GM18517 (cell line): ENCODE measurements around the gene FFAR4.
"Not testable (repeated sequence)": the region's sequence is repeated elsewhere in the genome, so short reads cannot be mapped to it uniquely, and the experiment has no call there.

Experiments used
- ATAC-seq: cut with Tn5 transposase; IDR thresholded peaks from one replicate; pipeline ENCODE4 v1.9.1; 2021; ENCODE audit warnings: mild to moderate bottlenecking, moderate library complexity; ENCODE audit not compliant: unreplicated experiment

Gene FFAR4

DNA sequence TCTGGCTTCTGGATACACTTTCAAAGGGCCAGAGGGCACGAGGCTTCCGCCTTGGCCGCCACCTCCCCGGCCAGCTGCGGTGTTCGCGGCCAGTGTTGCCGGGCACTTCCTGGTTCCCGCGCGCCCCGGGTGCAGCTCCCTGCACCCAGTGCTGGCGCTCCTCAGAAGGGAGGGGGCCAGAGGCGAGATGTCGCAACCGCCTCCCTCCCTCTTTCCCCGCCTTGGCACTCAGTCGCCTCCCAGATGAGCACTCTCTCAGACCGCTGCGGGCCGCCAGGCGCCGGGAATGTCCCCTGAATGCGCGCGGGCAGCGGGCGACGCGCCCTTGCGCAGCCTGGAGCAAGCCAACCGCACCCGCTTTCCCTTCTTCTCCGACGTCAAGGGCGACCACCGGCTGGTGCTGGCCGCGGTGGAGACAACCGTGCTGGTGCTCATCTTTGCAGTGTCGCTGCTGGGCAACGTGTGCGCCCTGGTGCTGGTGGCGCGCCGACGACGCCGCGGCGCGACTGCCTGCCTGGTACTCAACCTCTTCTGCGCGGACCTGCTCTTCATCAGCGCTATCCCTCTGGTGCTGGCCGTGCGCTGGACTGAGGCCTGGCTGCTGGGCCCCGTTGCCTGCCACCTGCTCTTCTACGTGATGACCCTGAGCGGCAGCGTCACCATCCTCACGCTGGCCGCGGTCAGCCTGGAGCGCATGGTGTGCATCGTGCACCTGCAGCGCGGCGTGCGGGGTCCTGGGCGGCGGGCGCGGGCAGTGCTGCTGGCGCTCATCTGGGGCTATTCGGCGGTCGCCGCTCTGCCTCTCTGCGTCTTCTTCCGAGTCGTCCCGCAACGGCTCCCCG, at the start of gene FFAR4:
FFAR4 (plus strand) TSS at position 231 of the 842 bp plus-strand sequence; CDS start at position 287, 56 bp downstream.
- no peak for ATAC-seq

DNA sequence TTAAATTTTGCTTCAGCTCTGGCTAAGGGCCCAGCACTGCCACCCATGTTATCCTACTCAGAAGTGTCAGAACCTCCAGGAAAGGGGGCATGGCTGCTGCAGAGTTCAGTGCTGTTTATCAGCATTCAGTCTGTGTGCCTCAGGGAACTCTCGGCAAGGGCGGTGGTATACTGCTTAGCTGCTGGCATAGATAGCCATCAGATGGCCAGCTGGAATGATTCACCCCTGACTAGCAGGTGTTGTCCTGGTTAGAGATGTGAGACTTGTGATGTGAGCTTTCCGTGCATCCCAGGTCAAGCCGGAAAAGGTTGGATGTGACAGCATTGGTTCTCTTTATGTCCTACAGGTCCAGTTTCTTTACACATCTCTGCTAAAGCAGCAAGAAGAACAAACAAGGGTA, 47.9 kb upstream of the FFAR4 start:
- ATAC-seq, result no peak

DNA sequence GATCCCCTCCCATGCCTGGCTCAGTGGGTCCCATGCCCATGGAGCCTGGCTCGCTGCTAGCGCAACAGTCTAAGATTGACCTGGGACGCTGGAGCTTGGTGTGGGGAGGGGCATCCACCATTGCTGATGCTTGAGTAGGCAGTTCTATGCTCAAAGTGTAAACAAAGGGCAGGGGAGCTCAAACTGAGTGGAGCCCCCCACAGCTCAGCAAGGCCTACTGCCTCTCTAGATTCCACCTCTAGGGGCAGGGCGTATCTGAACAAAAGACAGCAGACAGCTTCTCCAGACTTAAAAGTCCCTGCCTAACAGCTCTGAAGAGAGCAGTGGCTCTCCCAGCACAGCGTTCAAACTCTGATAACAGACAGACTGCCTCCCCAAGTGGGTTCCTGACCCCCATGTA, 31.2 kb upstream of the FFAR4 start:
- no peak for ATAC-seq

DNA sequence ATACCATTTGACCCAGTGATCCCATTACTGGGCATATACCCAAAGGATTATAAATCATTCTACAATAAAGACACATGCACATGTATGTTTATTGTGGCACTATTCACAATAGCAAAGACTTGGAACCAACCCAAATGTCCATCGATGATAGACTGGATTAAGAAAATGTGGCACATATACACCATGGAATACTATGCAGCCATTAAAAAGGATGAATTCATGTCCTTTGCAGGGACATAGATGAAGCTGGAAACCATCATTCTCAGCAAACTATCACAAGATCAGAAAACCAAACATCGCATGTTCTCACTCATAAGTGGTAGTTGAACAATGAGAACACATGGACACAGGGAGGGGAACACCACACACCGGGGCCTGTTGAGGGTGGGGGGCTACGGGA, 25.6 kb upstream of the FFAR4 start:
- not testable (repeated sequence) for ATAC-seq

DNA sequence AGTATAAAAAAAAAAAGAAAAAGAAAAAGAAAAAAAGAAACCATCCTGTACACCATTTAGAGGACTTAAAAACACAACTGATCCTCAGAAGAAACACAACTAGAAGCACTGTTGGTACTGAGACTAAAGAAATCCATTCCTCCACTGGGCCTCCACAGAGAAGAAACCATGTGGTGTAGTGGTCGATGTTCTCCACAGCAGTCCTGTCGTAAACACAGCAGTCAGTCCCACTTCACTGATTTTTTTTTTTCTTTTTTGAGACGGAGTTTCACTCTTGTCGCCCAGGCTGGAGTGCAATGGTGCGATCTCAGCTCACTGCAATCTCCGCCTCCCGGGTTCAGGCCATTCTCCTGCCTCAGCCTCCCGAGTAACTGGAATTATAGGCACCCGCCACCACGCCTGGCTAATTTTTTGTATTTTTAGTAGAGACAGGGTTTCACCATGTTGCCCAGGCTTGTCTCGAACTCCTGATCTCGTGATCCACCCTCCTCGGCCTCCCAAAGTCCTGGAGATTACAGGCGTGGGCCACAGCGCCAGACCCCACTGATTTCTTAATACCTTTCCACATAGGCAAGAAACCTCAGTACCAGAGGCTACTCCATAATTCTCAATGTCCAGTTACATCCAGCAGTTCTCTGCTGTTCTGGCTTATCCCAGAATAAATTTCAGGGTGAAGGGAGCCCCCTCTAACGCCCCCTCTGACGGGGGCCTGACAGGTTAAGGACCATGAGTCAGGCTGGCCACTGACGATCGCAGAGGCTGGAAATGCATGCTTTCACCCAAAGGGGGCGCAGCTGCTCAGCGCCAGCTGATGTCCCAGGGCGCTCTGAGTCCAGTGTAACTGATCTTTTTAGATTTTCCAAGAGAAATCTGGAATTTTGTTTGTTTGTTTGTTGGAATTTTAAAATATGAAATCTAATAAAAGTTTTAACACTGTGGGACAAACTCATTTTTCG, 24.8 kb upstream of the FFAR4 start:
- no peak for ATAC-seq

DNA sequence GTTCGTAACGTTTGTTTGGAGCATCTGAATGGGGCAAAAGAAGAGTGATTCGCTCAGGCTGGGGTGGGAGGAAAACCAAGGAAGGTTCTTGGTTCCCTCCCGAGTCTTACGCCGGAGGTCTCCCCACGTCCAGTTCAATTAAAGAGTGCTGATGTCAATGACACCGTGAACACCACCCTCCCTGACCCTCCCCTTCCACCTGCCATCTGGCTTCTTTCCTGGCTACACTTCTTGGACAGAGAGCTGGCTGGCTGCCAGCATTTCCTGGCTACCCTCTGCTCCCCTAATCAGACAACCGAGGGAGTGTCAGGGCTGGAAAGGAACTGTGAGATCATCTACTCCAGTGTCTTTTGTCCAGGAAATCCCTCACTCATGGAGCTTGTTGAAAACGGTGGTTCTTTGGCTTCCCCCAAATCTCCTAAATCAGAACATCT, 24.1 kb upstream of the FFAR4 start:
- no peak for ATAC-seq

DNA sequence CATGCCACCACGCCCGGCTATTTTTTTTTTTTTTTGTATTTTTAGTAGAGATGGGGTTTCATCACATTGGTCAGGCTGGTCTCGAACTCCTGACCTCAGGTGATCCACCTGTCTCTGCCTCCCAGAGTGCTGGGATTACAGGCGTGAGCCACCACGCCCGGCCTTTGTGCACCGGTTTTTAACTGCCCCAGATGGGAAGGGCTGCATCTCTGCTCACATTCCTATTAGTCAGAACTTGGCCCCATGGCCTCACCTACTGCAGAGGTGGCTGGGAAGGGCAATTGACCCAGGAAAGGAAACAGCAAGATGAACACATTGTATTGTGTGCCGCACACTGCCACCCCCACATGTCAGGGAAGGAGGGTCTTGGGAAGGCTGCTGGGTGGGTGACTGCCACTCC, 19.5 kb upstream of the FFAR4 start:
- ATAC-seq, result not testable (repeated sequence)

DNA sequence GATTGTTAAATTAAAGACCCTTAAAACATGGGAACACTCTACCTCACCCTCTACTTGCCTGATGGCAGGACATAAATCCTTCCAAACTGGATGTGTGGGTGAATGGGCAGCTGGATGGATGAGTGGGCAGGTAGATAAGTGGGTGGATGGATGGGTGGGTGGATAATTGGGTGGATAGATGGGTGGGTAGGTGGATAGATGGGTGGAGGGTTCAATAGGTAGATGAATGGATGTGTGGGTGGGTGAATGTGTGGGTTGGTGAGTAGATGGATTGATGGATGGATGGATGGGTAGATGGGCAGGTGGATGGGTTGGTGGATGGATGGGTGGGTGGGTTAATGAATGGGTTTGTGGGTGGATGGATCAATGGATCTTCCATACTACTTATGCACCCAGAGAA, 18.9 kb upstream of the FFAR4 start:
- no peak for ATAC-seq

DNA sequence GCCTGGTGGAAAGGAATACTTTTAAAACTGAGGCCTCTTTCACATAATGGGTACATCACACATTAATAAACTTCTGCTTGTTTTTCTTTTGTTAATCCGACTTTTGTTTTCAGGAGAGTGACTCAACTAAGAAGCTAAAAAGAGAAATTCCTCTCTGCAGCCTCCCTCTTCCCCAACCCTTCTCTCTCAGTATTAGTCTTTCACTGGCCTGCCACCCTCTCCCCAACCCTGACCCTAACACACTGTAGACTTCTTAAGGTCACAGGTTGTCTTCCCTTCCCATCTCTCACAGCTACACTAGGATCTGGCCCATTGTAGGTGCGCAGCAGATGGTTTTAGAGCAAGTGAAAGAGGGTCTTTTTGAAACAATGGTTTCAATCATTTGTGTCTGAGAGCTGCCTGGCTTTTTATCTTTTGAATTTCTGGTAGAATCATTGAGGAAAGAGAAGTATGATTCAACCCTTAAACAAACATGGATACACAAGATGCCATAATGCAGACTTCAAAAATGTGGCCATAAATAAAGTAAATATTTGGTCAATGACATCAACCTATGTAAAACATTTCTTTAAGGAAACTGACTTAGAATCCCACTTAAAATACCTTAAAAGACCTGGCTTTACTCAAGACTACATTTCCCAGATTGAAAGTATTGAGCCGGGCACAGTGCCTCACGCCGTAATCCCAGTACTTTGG, 17.9 kb upstream of the FFAR4 start:
- no peak for ATAC-seq

DNA sequence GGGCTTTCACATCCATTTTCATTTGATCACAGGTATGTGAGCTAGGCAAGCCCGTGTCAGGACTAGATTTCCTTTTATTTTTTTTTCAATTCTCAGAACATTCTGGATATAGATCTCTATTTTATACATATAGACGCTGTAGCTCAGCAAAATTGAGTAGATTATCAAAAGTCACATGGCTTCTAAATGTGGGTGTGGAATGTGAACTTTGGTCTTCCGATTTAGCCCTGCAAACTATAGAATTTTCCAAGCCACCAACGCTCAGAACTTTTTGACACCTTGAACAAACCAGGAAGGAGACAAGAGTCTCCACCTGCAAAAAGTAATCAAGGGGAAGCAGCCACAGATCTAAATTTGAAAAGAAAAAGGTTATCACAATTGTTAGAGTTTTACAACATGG, 15.9 kb upstream of the FFAR4 start:
- ATAC-seq, result no peak

DNA sequence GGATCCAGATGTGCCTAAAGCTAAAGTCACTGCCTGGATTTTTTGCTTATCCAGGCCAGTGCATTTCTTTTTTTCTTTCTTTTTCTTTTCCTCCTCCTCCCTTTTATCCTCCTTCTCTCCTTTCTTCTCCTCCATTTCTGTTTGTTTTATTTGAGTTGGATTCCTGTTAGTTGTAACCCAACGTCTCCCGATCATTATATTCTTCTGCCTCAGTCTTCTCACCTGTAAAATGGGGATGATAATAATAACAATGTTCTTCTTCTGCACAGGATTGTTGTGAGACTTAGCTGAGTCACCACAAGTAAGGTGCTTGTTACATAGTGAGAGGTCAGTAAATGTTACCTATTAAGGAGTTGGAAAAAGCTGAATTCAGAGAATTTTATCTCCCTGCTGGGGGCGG, 13.7 kb upstream of the FFAR4 start:
- ATAC-seq, result no peak

DNA sequence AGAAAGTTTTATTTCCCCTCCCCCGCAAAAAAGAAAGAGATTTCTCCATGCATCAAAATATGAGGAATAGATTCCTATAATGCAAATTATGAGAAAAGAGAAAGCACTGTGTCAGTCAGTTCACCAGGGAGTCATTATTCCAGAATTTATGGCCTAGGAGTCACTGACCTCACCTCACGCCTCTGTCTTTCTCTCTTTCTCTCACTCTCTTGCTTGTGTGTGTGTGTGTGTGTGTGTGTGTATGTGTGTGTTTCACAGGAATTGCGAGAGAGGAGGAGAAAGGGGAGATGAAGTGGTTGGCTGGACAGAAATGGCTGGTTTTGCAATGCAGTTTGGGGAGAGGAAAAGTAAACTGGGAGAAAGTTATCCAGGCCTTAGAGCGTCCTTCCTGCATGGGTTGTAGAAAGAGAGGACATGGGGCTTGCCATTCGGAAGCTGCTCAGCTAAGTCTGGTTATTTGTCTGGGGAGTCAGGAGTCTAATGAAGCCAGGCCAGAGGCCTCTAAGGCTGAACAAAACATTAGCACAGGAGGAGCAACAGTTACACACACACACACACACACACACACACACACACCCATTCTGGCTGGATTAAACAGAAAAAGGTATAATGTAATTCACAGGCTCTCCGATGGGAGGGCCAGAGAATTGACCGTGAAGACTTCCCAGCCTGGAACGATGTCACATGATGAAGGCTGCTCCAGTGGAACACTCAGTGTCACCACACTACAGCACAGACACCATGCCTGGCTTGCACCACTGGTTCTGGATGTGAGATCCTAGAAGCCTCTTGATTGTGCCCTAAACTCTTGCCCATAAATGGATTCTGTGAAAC, 12.8 kb upstream of the FFAR4 start:
- no peak for ATAC-seq

DNA sequence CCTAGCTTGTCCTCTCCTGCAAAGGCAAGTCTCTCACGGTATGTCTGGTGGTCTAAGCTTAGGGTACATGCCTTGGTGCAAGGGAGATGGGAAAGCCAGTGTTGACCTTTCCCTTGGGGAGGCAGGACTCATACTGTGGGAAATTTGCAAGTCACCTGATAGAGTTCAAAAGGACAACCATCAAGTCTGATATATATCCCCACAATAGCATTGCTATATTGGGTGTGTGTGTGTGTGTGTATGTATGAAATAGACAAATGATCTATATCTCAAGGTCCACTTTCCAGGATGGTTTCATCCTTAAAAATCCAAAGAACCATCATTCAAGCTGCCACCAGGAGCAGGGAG, 12.2 kb upstream of the FFAR4 start:
- ATAC-seq, result no peak

DNA sequence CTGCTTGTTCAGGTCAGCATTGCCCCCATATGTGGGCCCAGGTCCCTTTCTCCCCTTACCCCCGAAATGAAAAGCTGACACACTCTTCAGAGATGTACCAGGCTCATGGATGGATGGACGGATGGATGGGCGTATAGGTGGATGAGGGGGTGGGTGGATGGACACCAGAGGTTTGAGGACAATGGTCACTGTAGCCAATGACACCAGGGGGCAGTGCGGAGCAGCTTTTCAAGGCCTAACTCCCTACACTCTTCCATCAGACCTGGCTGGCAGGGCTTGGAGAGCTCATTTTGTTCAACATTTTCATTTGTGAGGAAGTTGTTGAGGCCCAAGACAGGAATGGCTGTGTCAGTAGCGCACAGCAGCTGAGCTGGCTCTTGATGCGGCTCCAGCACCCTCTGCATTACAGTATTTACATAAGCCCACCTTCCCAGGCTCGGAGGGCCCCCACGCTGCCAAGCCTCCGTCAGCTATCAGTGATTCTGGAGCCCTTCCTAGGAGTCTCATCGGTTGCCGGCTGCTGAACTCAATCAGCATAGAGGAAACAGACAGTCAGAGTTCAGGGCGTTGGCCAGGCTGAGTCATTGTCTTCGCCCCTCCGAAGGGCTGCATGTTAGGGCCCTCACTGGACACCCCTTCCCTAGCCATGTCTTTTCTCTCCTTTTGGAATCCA, 11.6 kb upstream of the FFAR4 start:
- ATAC-seq, result no peak

DNA sequence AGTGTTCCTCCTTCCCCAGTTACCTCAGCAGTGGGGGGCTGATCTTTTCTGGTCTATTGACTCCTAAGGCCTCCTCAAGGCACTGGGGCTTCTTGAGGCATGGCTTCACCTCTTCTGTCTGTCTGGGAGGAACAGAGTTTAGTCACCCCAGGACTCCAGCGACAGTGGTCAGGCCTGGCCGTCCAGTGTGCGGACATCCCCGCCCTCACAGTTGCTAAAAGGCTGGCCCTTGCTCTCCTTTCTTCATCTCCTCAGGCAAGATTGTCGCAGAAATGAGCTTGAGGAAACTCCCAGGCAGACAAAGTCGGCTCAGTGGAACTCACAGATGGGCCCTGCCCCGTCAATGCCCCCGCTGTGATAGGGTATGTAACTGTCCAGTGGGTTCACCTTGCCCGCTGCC, 7.0 kb upstream of the FFAR4 start:
- ATAC-seq, result no peak

DNA sequence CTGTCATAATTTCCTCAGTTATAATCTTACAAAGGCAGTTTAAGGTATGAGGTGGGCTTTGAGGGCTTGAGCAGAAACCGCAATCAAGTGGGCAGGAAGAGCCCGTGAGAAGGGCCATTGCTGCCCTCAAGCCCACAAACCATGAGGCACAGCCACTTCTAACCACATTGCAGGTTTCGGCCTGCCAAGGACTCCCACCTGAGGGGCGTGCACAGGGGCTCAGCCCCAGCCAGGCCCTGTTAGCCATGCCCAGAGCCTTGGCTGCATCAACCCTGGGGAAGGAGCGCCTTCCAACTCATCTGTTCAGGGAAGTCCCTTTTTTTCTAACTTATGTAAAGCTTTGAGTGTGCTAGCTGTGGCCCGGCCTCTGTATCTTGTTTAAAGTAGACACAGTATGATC, 5.9 kb upstream of the FFAR4 start:
- ATAC-seq, result no peak

DNA sequence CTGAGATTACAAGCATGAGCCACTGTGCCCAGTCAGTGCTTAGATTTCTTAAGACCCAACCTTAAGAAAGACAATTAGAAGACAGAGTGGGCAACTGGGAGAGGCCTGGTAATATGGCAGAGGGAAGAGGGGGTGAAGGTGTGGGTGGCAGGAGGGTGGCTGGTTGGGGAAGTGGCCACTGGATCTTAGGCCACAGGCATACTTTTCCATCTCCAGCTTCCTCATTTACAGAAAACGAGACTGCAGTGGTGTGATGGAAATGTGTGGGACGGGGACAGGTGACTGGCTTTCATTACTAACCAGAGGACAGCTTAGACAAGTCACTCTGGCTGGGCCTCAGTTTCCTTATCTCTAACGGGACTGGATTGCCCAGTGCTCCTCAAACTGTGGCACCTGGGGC, 1.0 kb upstream of the FFAR4 start:
- no peak for ATAC-seq

DNA sequence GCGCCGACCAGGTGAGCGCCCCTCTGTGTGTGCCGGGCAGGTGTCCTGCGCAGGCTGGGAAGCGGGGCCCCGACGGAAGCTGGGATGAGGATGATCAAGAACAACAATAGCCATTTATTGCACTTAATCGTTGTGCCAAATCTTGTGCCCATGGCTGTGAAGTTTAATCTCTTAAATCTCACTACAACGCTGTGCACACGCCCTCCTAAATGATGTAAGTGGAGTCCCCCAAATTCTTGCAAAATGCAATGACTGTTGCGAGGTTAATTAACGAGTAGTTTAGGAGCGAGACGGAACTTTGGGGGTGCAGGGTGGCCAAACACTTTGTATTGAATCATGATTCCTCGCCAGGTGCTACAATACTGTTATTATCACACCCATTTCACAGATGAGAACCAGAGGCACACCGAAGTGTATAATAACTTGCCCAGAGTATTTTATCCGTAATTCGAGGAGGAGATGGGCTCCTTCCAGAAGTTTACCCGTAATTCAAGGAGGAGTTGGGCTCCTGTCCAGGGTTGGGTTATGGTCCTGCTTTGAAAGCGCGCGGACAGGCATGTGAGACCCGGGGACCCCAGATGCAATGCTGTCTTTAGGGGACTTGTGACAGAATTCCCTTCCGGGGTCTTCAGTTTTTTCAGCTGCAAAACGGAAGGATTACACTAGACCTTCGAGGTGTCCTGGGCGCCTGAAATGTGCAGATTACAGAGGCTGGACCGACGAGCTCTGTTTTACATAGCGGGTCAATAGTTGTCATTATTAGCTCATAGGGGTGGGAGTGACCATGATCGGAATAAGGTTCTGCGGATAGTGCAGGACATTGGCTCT, 1.0 kb downstream of the FFAR4 start:
- ATAC-seq, result no peak

DNA sequence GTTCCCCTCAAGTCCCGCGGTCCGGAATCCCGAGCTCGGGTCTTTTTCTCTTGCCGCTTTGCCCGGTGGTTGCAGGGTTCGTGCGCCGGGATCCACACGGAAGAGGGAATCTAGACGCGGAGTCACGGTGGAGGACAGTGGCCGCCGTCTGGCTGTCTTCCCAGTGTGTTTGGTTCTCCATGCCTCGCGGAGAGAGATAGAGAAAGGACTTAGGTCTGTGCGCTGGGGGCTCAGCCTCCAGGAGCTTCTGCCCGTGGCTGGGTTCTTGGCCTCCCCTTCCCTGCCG, 1.6 kb downstream of the FFAR4 start:
- ATAC-seq, result no peak
